LNCaP clone FGC (cell line): ENCODE measurements around the gene TSPOAP1.

ENCODE experiments used
- DNase-seq: peaks from one replicate; pipeline ENCODE4 v3.0.0-alpha.2; 2011; ENCODE audit warnings: low read depth
- H3K4me3 ChIP-seq: 2 replicates; pipeline ENCODE4 v1.5.1; 2011; ENCODE audit warnings: mild to moderate bottlenecking, low read depth, low read length, control low read depth
- CTCF ChIP-seq: IDR thresholded peaks from 2 replicates; pipeline ENCODE4 v1.5.1; 2012; ENCODE audit warnings: mild to moderate bottlenecking; ENCODE audit not compliant: control insufficient read depth, insufficient read depth; ENCODE audit errors: extremely low read depth

TSPOAP1 gene

GRCh38 chr17:58373003-58373402 lies 44.4 kb upstream of the TSPOAP1 start:
- no peak for TF ChIP-seq CTCF
- DNase-seq: no peak
- no peak overlapping the region for H3K4me3 ChIP-seq

- no peak for DNase-seq
- H3K4me3 ChIP-seq: no peak overlapping the region
- no peak for TF ChIP-seq CTCF
Observed at GRCh38 chr17:58371300-58371950, 42.8 kb upstream of the TSPOAP1 start.

DNA sequence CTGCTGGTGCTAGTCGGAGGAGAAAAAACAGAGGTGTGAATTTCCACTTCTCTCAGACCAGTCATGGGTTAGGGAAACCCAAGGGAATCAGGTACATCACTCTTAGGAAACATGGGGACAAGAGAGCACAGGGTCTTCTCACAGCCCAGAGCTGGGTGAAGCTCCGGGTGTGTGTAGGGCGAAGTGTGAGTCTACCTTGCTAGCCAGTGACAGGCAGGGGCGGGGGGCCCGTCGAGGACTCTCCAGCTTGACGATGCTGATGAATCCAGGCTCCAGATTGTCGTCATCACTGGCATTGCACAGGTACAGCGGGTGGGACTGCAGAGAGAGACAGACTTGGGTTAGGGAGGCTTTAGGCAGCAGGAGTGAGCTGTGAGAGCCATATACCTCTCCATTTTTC lies 42.1 kb upstream of the TSPOAP1 start:
- H3K4me3 ChIP-seq: no peak overlapping the region
- no peak for DNase-seq
- TF ChIP-seq CTCF: no peak

DNA sequence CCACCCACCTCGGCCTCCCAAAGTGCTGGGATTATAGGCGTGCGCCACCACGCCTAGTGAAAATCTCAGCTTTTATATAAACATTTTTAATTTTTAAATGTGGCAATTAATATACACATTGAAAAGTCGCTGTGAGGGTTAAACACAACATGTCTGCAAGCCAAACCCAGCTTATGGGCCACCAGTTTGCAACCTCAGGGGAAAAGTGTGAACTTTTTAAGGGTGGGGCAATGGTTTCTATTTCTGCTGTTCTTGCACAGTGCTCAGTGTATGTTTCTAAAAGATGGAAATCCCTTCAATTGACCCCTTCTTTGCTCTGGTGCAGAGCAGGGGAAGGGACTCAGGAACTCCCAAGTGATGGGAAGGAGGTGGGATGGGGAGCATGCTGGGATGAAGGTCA lies 41.7 kb upstream of the TSPOAP1 start:
- TF ChIP-seq CTCF: no peak
- no peak overlapping the region for H3K4me3 ChIP-seq
- no peak for DNase-seq

DNA sequence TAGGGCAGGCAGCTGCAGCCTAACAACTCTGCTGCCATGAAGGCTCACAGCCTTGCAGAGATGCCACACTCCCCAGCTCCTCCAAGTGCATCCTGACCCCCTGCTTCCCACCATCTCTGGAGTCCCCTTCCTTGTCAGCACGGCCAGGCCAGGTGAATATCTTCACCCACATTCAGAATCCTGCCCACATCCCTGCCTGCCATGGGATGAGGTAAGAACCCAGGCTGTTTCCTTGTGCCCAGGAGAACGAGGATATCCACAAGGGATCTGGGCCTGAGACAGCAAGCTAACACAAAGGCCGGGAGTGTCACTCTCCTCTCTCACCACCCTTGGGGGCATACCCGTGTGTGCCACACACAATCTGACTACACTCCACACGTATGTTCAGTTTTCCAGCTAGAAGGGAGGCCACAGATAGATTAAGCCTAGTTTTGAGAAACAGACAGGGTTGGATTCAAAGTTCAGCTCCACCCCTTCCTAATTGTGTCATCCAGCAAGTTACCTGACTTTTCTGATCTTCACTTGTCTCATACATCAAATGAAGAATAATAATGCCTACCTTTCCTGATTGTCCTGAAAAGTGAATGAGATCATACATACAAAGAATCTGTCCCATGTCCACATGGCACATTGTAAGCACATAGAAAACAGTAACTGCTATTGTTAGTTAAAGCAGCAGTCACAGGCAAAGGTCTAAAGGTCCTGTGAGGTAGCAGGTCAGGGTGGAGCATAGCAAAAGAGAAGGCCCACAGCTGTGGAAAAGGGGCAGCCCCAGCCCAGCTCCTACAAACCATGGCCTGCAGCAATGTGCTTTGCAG lies 40.8 kb upstream of the TSPOAP1 start:
- TF ChIP-seq CTCF: no peak
- no peak overlapping the region for H3K4me3 ChIP-seq
- DNase-seq: no peak

DNA sequence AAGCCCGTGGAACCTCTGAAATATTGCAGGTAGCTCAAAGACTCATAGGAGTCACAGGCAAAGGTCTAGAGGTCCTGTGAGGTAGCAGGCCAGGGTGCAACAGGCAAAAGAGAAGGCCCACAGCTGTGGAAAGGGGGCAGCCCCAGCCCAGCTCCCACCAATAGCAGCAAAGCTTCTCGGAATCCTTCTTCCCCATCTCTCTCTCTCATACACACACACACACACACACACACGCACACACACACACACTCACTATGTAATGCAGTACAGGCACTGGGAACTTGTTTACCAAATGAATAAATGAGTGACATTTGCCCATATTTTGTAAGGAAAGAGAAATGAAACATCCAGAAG lies 40.2 kb upstream of the TSPOAP1 start:
- no peak for TF ChIP-seq CTCF
- H3K4me3 ChIP-seq: no peak overlapping the region
- no peak for DNase-seq
